GM12878 (cell line): ENCODE measurements around the gene SLC12A6. TPM values are rescaled to one million over a fixed set of nuclear protein-coding genes. Genes with fewer than 3 reads are reported as not detected.

Experiments
- CBX5 ChIP-seq: sonication (generic); IDR thresholded peaks from 2 replicates; pipeline ENCODE4 v1.6.1; 2016; ENCODE audit warnings: low read depth, moderate library complexity, mild to moderate bottlenecking, inconsistent platforms
- CREM ChIP-seq: IDR thresholded peaks from 2 replicates; pipeline ENCODE4 v1.6.1; 2014; ENCODE audit warnings: antibody characterized with exemption, low read depth
- EED ChIP-seq: sonication (generic); IDR thresholded peaks from 2 replicates; pipeline ENCODE4 v1.6.1; 2016; ENCODE audit warnings: antibody characterized with exemption, low read depth
- FOS ChIP-seq: IDR thresholded peaks from 3 replicates; pipeline ENCODE4 v1.6.1; 2011; ENCODE audit warnings: borderline replicate concordance; ENCODE audit not compliant: insufficient read length; ENCODE audit errors: extremely low read depth
- FOXK2 ChIP-seq: fragments of 450-650 bp; IDR thresholded peaks from 2 replicates; pipeline ENCODE4 v1.6.1; 2017; ENCODE audit warnings: mild to moderate bottlenecking, moderate library complexity
- HDAC2 ChIP-seq: fragments of 200-600 bp; sonication (generic); IDR thresholded peaks from 2 replicates; pipeline ENCODE4 v1.6.1; 2017
- IKZF1 ChIP-seq: fragments of 450-650 bp; conservative IDR thresholded peaks from 2 replicates; pipeline ENCODE4 v1.6.1; 2017; ENCODE audit warnings: antibody characterized with exemption, mild to moderate bottlenecking
- JUND ChIP-seq: IDR thresholded peaks from 2 replicates; pipeline ENCODE4 v1.6.1; 2012; ENCODE audit warnings: low read depth, mild to moderate bottlenecking, low read length, improper control_type of control experiment, moderate library complexity
- LARP7 ChIP-seq: fragments of 450-650 bp; IDR thresholded peaks from 2 replicates; pipeline ENCODE4 v1.6.1; 2017; ENCODE audit warnings: mild to moderate bottlenecking
- MYB ChIP-seq: fragments of 150-350 bp; IDR thresholded peaks from 2 replicates; pipeline ENCODE4 v1.6.1; 2014; ENCODE audit warnings: mild to moderate bottlenecking, low read depth, low read length, borderline replicate concordance
- NKRF ChIP-seq: fragments of 450-650 bp; conservative IDR thresholded peaks from 2 replicates; pipeline ENCODE4 v1.6.1; 2017; ENCODE audit warnings: mild to moderate bottlenecking, moderate library complexity
- NR2C1 ChIP-seq: fragments of 450-650 bp; IDR thresholded peaks from 2 replicates; pipeline ENCODE4 v1.6.1; 2017; ENCODE audit warnings: antibody characterized with exemption, mild to moderate bottlenecking, moderate library complexity
- PBX3 ChIP-seq: IDR thresholded peaks from 2 replicates; pipeline ENCODE4 v1.6.1; 2011; ENCODE audit warnings: mild to moderate bottlenecking, low read depth, low read length, moderate library complexity; ENCODE audit not compliant: insufficient replicate concordance
- PKNOX1 ChIP-seq: fragments of 450-650 bp; IDR thresholded peaks from 2 replicates; pipeline ENCODE4 v1.6.1; 2016; ENCODE audit warnings: mild to moderate bottlenecking
- SUZ12 ChIP-seq: fragments of 200-600 bp; sonication (generic); IDR thresholded peaks from one replicate; pipeline ENCODE4 v1.6.1; 2018; ENCODE audit warnings: antibody characterized with exemption, mild to moderate bottlenecking; ENCODE audit not compliant: unreplicated experiment
- USF1 ChIP-seq: IDR thresholded peaks from 2 replicates; pipeline ENCODE4 v1.6.1; 2011; ENCODE audit warnings: borderline replicate concordance, low read depth, mild to moderate bottlenecking, moderate library complexity, mixed read lengths, low read length; ENCODE audit not compliant: insufficient read depth; ENCODE audit errors: extremely low read length
- ZBTB40 ChIP-seq: fragments of 450-650 bp; IDR thresholded peaks from 2 replicates; pipeline ENCODE4 v1.6.1; 2016; ENCODE audit warnings: mild to moderate bottlenecking, moderate library complexity, borderline replicate concordance
- ZNF274 ChIP-seq: IDR thresholded peaks from one replicate; pipeline ENCODE4 v1.8.0; 2011; ENCODE audit not compliant: insufficient read length, insufficient read depth
- polyA plus RNA-seq, 11 experiments: library from polyadenylated mRNA; depleted of rRNA in 4 of 11; unstranded in 6 of 11; stranded (reverse) in 5 of 11; fragments of >200 nt; fragmentation: Nextera tagmentation in 4 of 11; fragmentation: Illumina TruSeq in 1 of 11; extraction: Ambion mirVana in 4 of 11; extraction: Trizol in 1 of 11; gene quantifications; 1 replicate in 1 of 11; 2 replicates in 10 of 11; pipeline versions ENCODE4 v1.2.1 to v1.2.3, GENCODE V29; 2011 to 2016; ENCODE audit warnings: inconsistent platforms in 2 of 11, missing spikeins in 2 of 11, low read depth in 1 of 11
- total RNA-seq, 4 experiments: library from RNA; depleted of rRNA in 3 of 4; stranded (reverse); fragments of >200 nt in 3 of 4; fragmentation: Illumina TruSeq in 1 of 4; extraction: Trizol in 1 of 4; gene quantifications; 2 replicates each; pipeline versions ENCODE4 v1.2.1 to v1.2.3, GENCODE V29; 2013 to 2021

Gene SLC12A6
- total and polyA plus RNA-seq, 10 of the 15 experiments (the other 5 are each of a cell fraction or from before 2014, with no cell fraction given) = 4.7 to 94.4 (median 34.2) TPM

GRCh38 chr15:34342737-34343575, 5.4 kb upstream of the SLC12A6 start, which contains the start of the genes NOP10 and NUTM1 (continued):
- peak; percentile 90 for TF ChIP-seq ZBTB40
- TF ChIP-seq CREM = peak; percentile 88
- no peak for TF ChIP-seq MYB
- TF ChIP-seq NR2C1 = peak; percentile 49; the same call in 1 of the 2 replicates
- peak; percentile 87 for TF ChIP-seq USF1
- TF ChIP-seq PBX3 = no peak
- TF ChIP-seq SUZ12 = no peak
- TF ChIP-seq EED = peak; percentile 74
- TF ChIP-seq ZNF274 = no peak
- TF ChIP-seq IKZF1 = peak; percentile 97
- TF ChIP-seq HDAC2 = no peak
- TF ChIP-seq LARP7 = peak; percentile 80
- TF ChIP-seq JUND = no peak
- TF ChIP-seq NKRF = 0 out of 2 replicates have a peak, but pooled peaks have one; percentile 41
- no peak for TF ChIP-seq CBX5
- peak; percentile 19; the same call in 1 of the 2 replicates for TF ChIP-seq PKNOX1
- peak; percentile 68 for TF ChIP-seq FOXK2
- TF ChIP-seq FOS = no peak
